Loucy (cell line): ENCODE measurements around the gene CELA2B.
"Not testable (repeated sequence)": the region's sequence is repeated elsewhere in the genome, so short reads cannot be mapped to it uniquely, and the experiment has no call there.

ENCODE experiments used
- H2AFZ ChIP-seq: fragments of 200-600 bp; sonication (generic); 2 replicates; pipeline ENCODE4 v1.6.0; 2016; ENCODE audit warnings: antibody characterized with exemption, mild to moderate bottlenecking, low read length, moderate library complexity
- H3F3A ChIP-seq: fragments of 200-600 bp; 2 replicates; pipeline ENCODE4 v1.6.0; 2016; ENCODE audit warnings: antibody characterized with exemption, low read depth, mild to moderate bottlenecking
- H3K27me3 ChIP-seq: fragments of 200-600 bp; sonication (generic); 2 replicates; pipeline ENCODE4 v1.6.1; 2014; ENCODE audit warnings: low read length, mild to moderate bottlenecking; ENCODE audit not compliant: insufficient read depth, poor library complexity, severe bottlenecking
- H3K36me3 ChIP-seq: fragments of 200-600 bp; sonication (generic); 2 replicates; pipeline ENCODE4 v1.6.1; 2016; ENCODE audit warnings: low read length; ENCODE audit not compliant: insufficient read depth
- H3K4me1 ChIP-seq: fragments of 200-600 bp; sonication (generic); 2 replicates; pipeline ENCODE4 v1.5.1; 2014; ENCODE audit warnings: low read length, mild to moderate bottlenecking; ENCODE audit not compliant: insufficient read depth, poor library complexity, severe bottlenecking
- H3K4me2 ChIP-seq: fragments of 200-600 bp; sonication (generic); 2 replicates; pipeline ENCODE4 v1.6.0; 2014; ENCODE audit warnings: antibody characterized with exemption, low read length, low read depth, mild to moderate bottlenecking; ENCODE audit not compliant: poor library complexity, severe bottlenecking
- H3K4me3 ChIP-seq: fragments of 200-600 bp; sonication (generic); 2 replicates; pipeline ENCODE4 v1.5.1; 2014; ENCODE audit warnings: low read length, mild to moderate bottlenecking, mixed read lengths; ENCODE audit not compliant: poor library complexity, severe bottlenecking
- H3K79me2 ChIP-seq: fragments of 200-600 bp; sonication (generic); 2 replicates; pipeline ENCODE4 v1.6.1; 2014; ENCODE audit warnings: low read length; ENCODE audit not compliant: insufficient read depth
- H3K9ac ChIP-seq: fragments of 200-600 bp; sonication (generic); 2 replicates; pipeline ENCODE4 v1.6.0; 2014; ENCODE audit warnings: mild to moderate bottlenecking, low read depth, low read length, moderate library complexity; ENCODE audit not compliant: poor library complexity, severe bottlenecking
- H3K9me2 ChIP-seq: fragments of 200-600 bp; sonication (generic); replicated peaks from 2 replicates; pipeline ENCODE4 v1.6.1; 2016; ENCODE audit warnings: low read depth, low read length, mixed read lengths
- H3K9me3 ChIP-seq: fragments of 200-600 bp; sonication (generic); 2 replicates; pipeline ENCODE4 v1.6.1; 2014; ENCODE audit warnings: mild to moderate bottlenecking, antibody characterized with exemption, low read length, low read depth; ENCODE audit not compliant: insufficient read depth
- H4K20me1 ChIP-seq: fragments of 200-600 bp; sonication (generic); 2 replicates; pipeline ENCODE4 v1.6.0; 2014; ENCODE audit warnings: antibody characterized with exemption, low read length, mild to moderate bottlenecking; ENCODE audit not compliant: insufficient read depth, poor library complexity, severe bottlenecking
- CTCF ChIP-seq: fragments of 200-600 bp; sonication (generic); conservative IDR thresholded peaks from 2 replicates; pipeline ENCODE4 v1.5.1; 2014; ENCODE audit warnings: mild to moderate bottlenecking, antibody characterized with exemption, low read length
- EZH2phosphoT487 ChIP-seq: fragments of 200-600 bp; IDR thresholded peaks from 2 replicates; pipeline ENCODE4 v1.6.1; 2018; ENCODE audit warnings: antibody characterized with exemption, mild to moderate bottlenecking, moderate library complexity, borderline replicate concordance

Gene CELA2B

GRCh38 chr1:15465674-15466073 lies 10.2 kb upstream of the CELA2B start:
- H3K4me3 ChIP-seq: no peak overlapping the region
- H3K27me3 ChIP-seq: no peaks in the 10 kb centered on the region
- no peak overlapping the region for H2AFZ ChIP-seq
- no peaks in the 10 kb centered on the region for H3K36me3 ChIP-seq
- H3K9ac ChIP-seq: no peak overlapping the region
- H3F3A ChIP-seq: no peaks in the 10 kb centered on the region
- H3K4me2 ChIP-seq: no peak overlapping the region
- H4K20me1 ChIP-seq: no peaks in the 10 kb centered on the region
- H3K4me1 ChIP-seq: no peaks in the 10 kb centered on the region
- no peaks in the 10 kb centered on the region for H3K9me2 ChIP-seq
- no peaks in the 10 kb centered on the region for H3K9me3 ChIP-seq
- H3K79me2 ChIP-seq: no peaks in the 10 kb centered on the region
- TF ChIP-seq CTCF: no peak
- no peak for TF ChIP-seq EZH2phosphoT487

GRCh38 chr1:15466955-15467625 lies 8.8 kb upstream of the CELA2B start:
- H3F3A ChIP-seq, H3K36me3 ChIP-seq, H3K9me2 ChIP-seq, H3K79me2 ChIP-seq, H3K4me3 ChIP-seq, H3K4me2 ChIP-seq, H3K27me3 ChIP-seq, H2AFZ ChIP-seq, H3K9ac ChIP-seq, H3K9me3 ChIP-seq, H4K20me1 ChIP-seq: not testable (repeated sequence)
- peaks cover 12% of the 10 kb centered on the region for H3K4me1 ChIP-seq

- Histone ChIP-seq H3K27me3 (no peaks in the 10 kb centered on the region), H3K9me2 (no peaks in the 10 kb centered on the region), H4K20me1 (no peaks in the 10 kb centered on the region), H3F3A (no peaks in the 10 kb centered on the region), H3K4me1 (peaks cover 19% of the 10 kb centered on the region), H3K9me3 (no peaks in the 10 kb centered on the region), H3K9ac (no peak overlapping the region), H3K36me3 (no peaks in the 10 kb centered on the region), H2AFZ (no peak overlapping the region), H3K79me2 (no peaks in the 10 kb centered on the region), H3K4me2 (no peak overlapping the region), H3K4me3 (no peak overlapping the region)
- no peak for TF ChIP-seq CTCF
- no peak for TF ChIP-seq EZH2phosphoT487
Observed at GRCh38 chr1:15468145-15468544, 7.8 kb upstream of the CELA2B start.

- no peak overlapping the region for H3K4me2 ChIP-seq
- no peaks in the 10 kb centered on the region for H3K9me2 ChIP-seq
- no peaks in the 10 kb centered on the region for H3F3A ChIP-seq
- no peaks in the 10 kb centered on the region for H3K9me3 ChIP-seq
- H3K36me3 ChIP-seq: no peaks in the 10 kb centered on the region
- peaks cover 19% of the 10 kb centered on the region for H3K4me1 ChIP-seq
- no peaks in the 10 kb centered on the region for H4K20me1 ChIP-seq
- no peak overlapping the region for H2AFZ ChIP-seq
- H3K9ac ChIP-seq: no peak overlapping the region
- H3K79me2 ChIP-seq: no peaks in the 10 kb centered on the region
- no peaks in the 10 kb centered on the region for H3K27me3 ChIP-seq
- H3K4me3 ChIP-seq: no peak overlapping the region
- TF ChIP-seq CTCF: no peak
- TF ChIP-seq EZH2phosphoT487: no peak
Observed at GRCh38 chr1:15469361-15469760, 6.5 kb upstream of the CELA2B start.

GRCh38 chr1:15469821-15470448 lies 6.0 kb upstream of the CELA2B start:
- H4K20me1 ChIP-seq, H2AFZ ChIP-seq, H3K36me3 ChIP-seq, H3F3A ChIP-seq, H3K4me3 ChIP-seq, H3K9me2 ChIP-seq, H3K9me3 ChIP-seq, H3K4me2 ChIP-seq, H3K9ac ChIP-seq, H3K79me2 ChIP-seq, H3K27me3 ChIP-seq: not testable (repeated sequence)
- H3K4me1 ChIP-seq: peaks cover 19% of the 10 kb centered on the region
